Astrocyte (in vitro differentiated cells and primary cell): ENCODE data around the gene SGIP1. TPM values are rescaled to one million over a fixed set of nuclear protein-coding genes. Genes with fewer than 3 reads are reported as not detected.

Experiments
- DNase-seq: peaks from one replicate; pipeline ENCODE4 v3.0.0-alpha.2; 2010; ENCODE audit warnings: low read depth
- FAIRE-seq: peaks from 2 replicates; lab custom pipeline; 2011; peaks lifted over from hg19 to GRCh38; lab: Jason Lieb, UNC
- H2AFZ ChIP-seq: 2 replicates; pipeline ENCODE4 v1.6.0; 2012; ENCODE audit warnings: low read depth, low read length, inconsistent platforms
- H3K27ac ChIP-seq: 2 replicates; pipeline ENCODE4 v1.5.1; 2011; ENCODE audit warnings: low read depth, low read length, inconsistent platforms
- H3K27me3 ChIP-seq: 2 replicates; pipeline ENCODE4 v1.6.0; 2011; ENCODE audit warnings: low read length, inconsistent platforms; ENCODE audit not compliant: insufficient read depth
- H3K36me3 ChIP-seq: 2 replicates; pipeline ENCODE4 v1.5.1; 2011; ENCODE audit warnings: low read length, inconsistent platforms; ENCODE audit not compliant: insufficient read depth
- H3K4me1 ChIP-seq: 2 replicates; pipeline ENCODE4 v1.5.1; 2011; ENCODE audit warnings: low read length, inconsistent platforms; ENCODE audit not compliant: insufficient read depth
- H3K4me2 ChIP-seq: 2 replicates; pipeline ENCODE4 v1.6.0; 2012; ENCODE audit warnings: low read length, inconsistent platforms
- H3K4me3 ChIP-seq: 2 replicates; pipeline ENCODE4 v1.5.1; 2011; ENCODE audit warnings: low read depth, mild to moderate bottlenecking, low read length, inconsistent platforms; ENCODE audit not compliant: insufficient read depth
- H3K79me2 ChIP-seq: 2 replicates; pipeline ENCODE4 v1.6.0; 2012; ENCODE audit warnings: mild to moderate bottlenecking, low read length, inconsistent platforms; ENCODE audit not compliant: insufficient read depth
- H3K9ac ChIP-seq: 2 replicates; pipeline ENCODE4 v1.6.0; 2012; ENCODE audit warnings: mild to moderate bottlenecking, low read length, inconsistent platforms
- H3K9me3 ChIP-seq: 2 replicates; pipeline ENCODE4 v1.5.1; 2012; ENCODE audit warnings: low read depth, mild to moderate bottlenecking, low read length, inconsistent platforms; ENCODE audit not compliant: insufficient read depth
- H4K20me1 ChIP-seq: 2 replicates; pipeline ENCODE4 v1.6.0; 2012; ENCODE audit warnings: low read length, inconsistent platforms; ENCODE audit not compliant: insufficient read depth
- H3K27ac Mint-ChIP-seq: one replicate; pipeline ENCODE4 v1.8.0; 2021; ENCODE audit warnings: mild to moderate bottlenecking, mixed read lengths; ENCODE audit not compliant: unreplicated experiment
- H3K27me3 Mint-ChIP-seq: one replicate; pipeline ENCODE4 v1.8.0; 2021; ENCODE audit warnings: low read depth, mixed read lengths; ENCODE audit not compliant: unreplicated experiment
- H3K36me3 Mint-ChIP-seq: one replicate; pipeline ENCODE4 v1.8.0; 2021; ENCODE audit warnings: low read depth, mixed read lengths; ENCODE audit not compliant: unreplicated experiment
- H3K4me1 Mint-ChIP-seq: one replicate; pipeline ENCODE4 v1.8.0; 2021; ENCODE audit warnings: low read depth, mixed read lengths; ENCODE audit not compliant: unreplicated experiment
- H3K4me3 Mint-ChIP-seq: one replicate; pipeline ENCODE4 v1.8.0; 2021; ENCODE audit warnings: mild to moderate bottlenecking, moderate library complexity, mixed read lengths; ENCODE audit not compliant: unreplicated experiment
- H3K9me3 Mint-ChIP-seq: one replicate; pipeline ENCODE4 v1.8.0; 2021; ENCODE audit warnings: mild to moderate bottlenecking, mixed read lengths; ENCODE audit not compliant: unreplicated experiment
- EZH2 ChIP-seq: IDR thresholded peaks from 2 replicates; pipeline ENCODE4 v1.6.1; 2012; ENCODE audit warnings: mild to moderate bottlenecking, low read length, inconsistent platforms; ENCODE audit not compliant: insufficient read depth
- total RNA-seq: library from RNA; stranded (reverse); gene quantifications from 2 replicates; pipeline ENCODE4 v1.2.1, GENCODE V29; 2021
- TF ChIP-seq, protein P1 (sequence below): IDR thresholded peaks from 2 replicates; pipeline ENCODE4 v1.5.1; 2011; ENCODE audit warnings: low read depth, mild to moderate bottlenecking, inconsistent platforms, low read length, moderate library complexity; ENCODE audit not compliant: insufficient read depth

The SGIP1 gene
- total RNA-seq, 1 donor from 2014 or later = 8.8 TPM

DNA sequence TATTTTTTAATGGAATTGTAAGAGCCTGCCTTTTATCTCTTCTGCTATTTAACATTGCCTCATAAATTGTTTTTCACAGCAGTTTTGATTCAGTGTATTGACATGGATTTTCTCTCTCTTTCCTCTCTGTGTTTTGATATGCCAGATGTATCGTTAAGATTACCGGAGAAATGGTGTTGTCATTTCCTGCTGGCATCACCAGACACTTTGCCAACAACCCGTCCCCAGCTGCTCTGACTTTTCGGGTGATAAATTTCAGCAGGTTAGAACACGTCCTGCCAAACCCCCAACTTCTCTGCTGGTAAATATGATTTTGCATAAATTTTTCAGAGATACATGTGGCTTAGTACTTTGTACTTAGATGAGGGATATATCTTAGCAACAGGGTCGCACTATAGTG is 195.2 kb downstream of the SGIP1 start:
- Mint-ChIP-seq H3K27ac (no peak overlapping the region), H3K27me3 (no peaks in the 10 kb centered on the region), H3K4me1 (peaks cover 20% of the 10 kb centered on the region), H3K9me3 (peaks cover 2% of the 10 kb centered on the region), H3K4me3 (no peak overlapping the region), H3K36me3 (no peaks in the 10 kb centered on the region)
- Histone ChIP-seq H3K36me3 (no peaks in the 10 kb centered on the region), H3K27me3 (no peaks in the 10 kb centered on the region), H3K79me2 (no peaks in the 10 kb centered on the region), H3K4me2 (no peak overlapping the region), H3K27ac (no peak overlapping the region), H3K9me3 (no peaks in the 10 kb centered on the region), H3K4me3 (no peak overlapping the region), H3K9ac (no peak overlapping the region), H3K4me1 (peaks cover 3% of the 10 kb centered on the region), H4K20me1 (no peaks in the 10 kb centered on the region), H2AFZ (no peak overlapping the region)
- TF ChIP-seq, protein P1, sequence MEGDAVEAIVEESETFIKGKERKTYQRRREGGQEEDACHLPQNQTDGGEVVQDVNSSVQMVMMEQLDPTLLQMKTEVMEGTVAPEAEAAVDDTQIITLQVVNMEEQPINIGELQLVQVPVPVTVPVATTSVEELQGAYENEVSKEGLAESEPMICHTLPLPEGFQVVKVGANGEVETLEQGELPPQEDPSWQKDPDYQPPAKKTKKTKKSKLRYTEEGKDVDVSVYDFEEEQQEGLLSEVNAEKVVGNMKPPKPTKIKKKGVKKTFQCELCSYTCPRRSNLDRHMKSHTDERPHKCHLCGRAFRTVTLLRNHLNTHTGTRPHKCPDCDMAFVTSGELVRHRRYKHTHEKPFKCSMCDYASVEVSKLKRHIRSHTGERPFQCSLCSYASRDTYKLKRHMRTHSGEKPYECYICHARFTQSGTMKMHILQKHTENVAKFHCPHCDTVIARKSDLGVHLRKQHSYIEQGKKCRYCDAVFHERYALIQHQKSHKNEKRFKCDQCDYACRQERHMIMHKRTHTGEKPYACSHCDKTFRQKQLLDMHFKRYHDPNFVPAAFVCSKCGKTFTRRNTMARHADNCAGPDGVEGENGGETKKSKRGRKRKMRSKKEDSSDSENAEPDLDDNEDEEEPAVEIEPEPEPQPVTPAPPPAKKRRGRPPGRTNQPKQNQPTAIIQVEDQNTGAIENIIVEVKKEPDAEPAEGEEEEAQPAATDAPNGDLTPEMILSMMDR = no peak
- TF ChIP-seq EZH2 = no peak
- FAIRE-seq = no peak
- no peak for DNase-seq

DNA sequence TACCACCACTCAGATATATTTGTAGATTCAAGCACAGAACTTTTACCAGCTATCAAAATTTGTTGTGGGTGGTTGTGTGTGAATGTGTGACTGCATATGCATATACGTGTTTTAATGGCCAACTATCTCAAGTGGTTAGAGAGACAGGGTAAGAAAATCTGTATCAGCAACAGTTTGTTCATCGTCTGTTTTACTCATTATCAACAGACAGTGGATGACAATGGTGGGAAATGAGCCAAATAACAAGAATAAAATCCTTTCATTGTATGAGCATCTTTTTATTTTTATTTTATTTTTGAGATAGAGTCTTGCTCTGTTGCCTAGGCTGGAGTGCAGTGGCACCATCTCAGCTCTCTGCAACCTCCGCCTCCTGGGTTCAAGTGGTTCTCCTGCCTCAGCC is 195.6 kb downstream of the SGIP1 start:
- no peak overlapping the region for H3K4me3 Mint-ChIP-seq
- no peaks in the 10 kb centered on the region for H3K36me3 Mint-ChIP-seq
- H3K27ac Mint-ChIP-seq = no peak overlapping the region
- DNase-seq (no peak), FAIRE-seq (no peak)
- H3K79me2 ChIP-seq = no peaks in the 10 kb centered on the region
- peaks cover 3% of the 10 kb centered on the region for H3K4me1 ChIP-seq
- H3K4me2 ChIP-seq = no peak overlapping the region
- no peak overlapping the region for H3K9ac ChIP-seq
- H3K9me3 ChIP-seq = no peaks in the 10 kb centered on the region
- H3K36me3 ChIP-seq = no peaks in the 10 kb centered on the region
- no peaks in the 10 kb centered on the region for H4K20me1 ChIP-seq
- H3K4me3 ChIP-seq = no peak overlapping the region
- no peak overlapping the region for H2AFZ ChIP-seq
- TF ChIP-seq, protein P1 = no peak
- no peak for TF ChIP-seq EZH2
- H3K9me3 Mint-ChIP-seq = peaks cover 2% of the 10 kb centered on the region
- H3K4me1 Mint-ChIP-seq = peaks cover 18% of the 10 kb centered on the region
- no peaks in the 10 kb centered on the region for H3K27me3 ChIP-seq
- no peaks in the 10 kb centered on the region for H3K27me3 Mint-ChIP-seq
- no peak overlapping the region for H3K27ac ChIP-seq

DNA sequence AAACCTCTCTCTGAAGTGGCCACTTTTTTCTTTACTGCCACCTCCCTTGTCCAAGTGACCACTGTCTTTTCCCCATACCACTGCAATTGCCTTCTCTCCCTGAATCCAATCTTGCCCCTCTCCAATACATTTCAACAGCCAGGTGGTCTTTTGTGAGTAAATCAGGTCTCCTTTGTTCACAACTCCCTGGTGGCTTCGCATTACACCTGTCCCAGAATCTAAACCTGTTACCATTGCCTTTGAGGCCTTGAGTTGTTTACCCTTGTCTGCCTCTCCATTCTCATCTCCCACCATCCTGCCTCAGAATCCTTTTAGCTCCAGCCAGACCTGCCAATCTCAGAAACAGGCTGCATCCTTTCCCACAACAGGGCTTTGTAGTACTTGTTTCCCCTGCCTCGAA is 196.5 kb downstream of the SGIP1 start:
- no peak overlapping the region for H3K4me3 Mint-ChIP-seq
- no peaks in the 10 kb centered on the region for H3K36me3 ChIP-seq
- no peak overlapping the region for H3K4me3 ChIP-seq
- no peaks in the 10 kb centered on the region for H3K9me3 ChIP-seq
- no peak overlapping the region for H3K27ac ChIP-seq
- peaks cover 3% of the 10 kb centered on the region for H3K4me1 ChIP-seq
- no peak overlapping the region for H3K4me2 ChIP-seq
- peaks cover 2% of the 10 kb centered on the region for H3K9me3 Mint-ChIP-seq
- H4K20me1 ChIP-seq = no peaks in the 10 kb centered on the region
- TF ChIP-seq, protein P1 = no peak
- no peak for TF ChIP-seq EZH2
- H3K9ac ChIP-seq = no peak overlapping the region
- H3K79me2 ChIP-seq = no peaks in the 10 kb centered on the region
- no peaks in the 10 kb centered on the region for H3K36me3 Mint-ChIP-seq
- peaks cover 15% of the 10 kb centered on the region for H3K4me1 Mint-ChIP-seq
- DNase-seq = no peak
- no peaks in the 10 kb centered on the region for H3K27me3 Mint-ChIP-seq
- no peak for FAIRE-seq
- H3K27me3 ChIP-seq = no peaks in the 10 kb centered on the region
- no peak overlapping the region for H3K27ac Mint-ChIP-seq
- no peak overlapping the region for H2AFZ ChIP-seq
